NT2/D1 (cell line): ENCODE data around the gene HVCN1.

ENCODE experiments used
- DNase-seq: peaks from one replicate; pipeline ENCODE4 v3.0.0-alpha.2; 2011; ENCODE audit warnings: low read depth, low spot score
- H3K27me3 ChIP-seq: 2 replicates; pipeline ENCODE4 v1.6.0; 2011; ENCODE audit warnings: mild to moderate bottlenecking; ENCODE audit not compliant: insufficient read length, insufficient read depth
- H3K36me3 ChIP-seq: 2 replicates; pipeline ENCODE4 v1.6.1; 2011; ENCODE audit warnings: mild to moderate bottlenecking, low read length, mixed read lengths; ENCODE audit not compliant: insufficient read depth, insufficient read length
- H3K4me1 ChIP-seq: 2 replicates; pipeline ENCODE4 v1.5.1; 2011; ENCODE audit not compliant: insufficient read depth, insufficient read length
- H3K4me3 ChIP-seq: 2 replicates; pipeline ENCODE4 v1.5.1; 2011; ENCODE audit warnings: low read depth; ENCODE audit not compliant: insufficient read length
- H3K9ac ChIP-seq: 2 replicates; pipeline ENCODE4 v1.6.0; 2011; ENCODE audit warnings: low read depth; ENCODE audit not compliant: insufficient read length
- H3K9me3 ChIP-seq: 2 replicates; pipeline ENCODE4 v1.5.1; 2011; ENCODE audit warnings: mild to moderate bottlenecking, low read length; ENCODE audit not compliant: insufficient read depth
- SUZ12 ChIP-seq: IDR thresholded peaks from 2 replicates; pipeline ENCODE4 v1.6.1; 2011; ENCODE audit not compliant: insufficient read length, insufficient read depth; ENCODE audit errors: extremely low read depth
- YY1 ChIP-seq: IDR thresholded peaks from 2 replicates; pipeline ENCODE4 v1.6.1; 2011; ENCODE audit not compliant: insufficient read length, insufficient read depth
- ZNF274 ChIP-seq: IDR thresholded peaks from 2 replicates; pipeline ENCODE4 v1.6.1; 2011; ENCODE audit warnings: mild to moderate bottlenecking, low read depth, low read length

Gene HVCN1

DNA sequence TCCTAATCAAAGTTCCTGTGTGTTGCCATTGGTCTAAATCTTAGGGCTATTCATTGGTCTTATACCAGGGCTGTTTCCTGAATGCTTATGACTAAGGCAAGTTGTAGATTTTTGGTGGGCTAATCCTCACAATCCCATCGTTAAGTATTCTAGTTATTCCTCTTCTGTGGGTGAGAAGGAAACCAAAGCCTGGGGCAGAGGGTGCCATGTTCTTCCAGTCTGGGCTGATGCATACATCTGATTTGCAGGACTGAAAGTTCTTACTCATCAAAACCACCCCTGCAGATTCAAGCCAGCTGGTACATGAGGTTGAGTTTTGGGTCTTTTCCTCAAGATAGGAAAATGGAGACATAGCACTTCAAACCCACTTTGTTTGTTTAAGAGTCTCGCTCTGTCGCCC, 28.1 kb upstream of the HVCN1 start:
- Histone ChIP-seq H3K9me3 (no peaks in the 10 kb centered on the region), H3K4me1 (no peaks in the 10 kb centered on the region), H3K4me3 (no peak overlapping the region), H3K36me3 (peaks cover 50% of the 10 kb centered on the region), H3K27me3 (no peaks in the 10 kb centered on the region), H3K9ac (no peak overlapping the region)
- TF ChIP-seq YY1 (no peak), SUZ12 (no peak), ZNF274 (no peak)
- DNase-seq: no peak

DNA sequence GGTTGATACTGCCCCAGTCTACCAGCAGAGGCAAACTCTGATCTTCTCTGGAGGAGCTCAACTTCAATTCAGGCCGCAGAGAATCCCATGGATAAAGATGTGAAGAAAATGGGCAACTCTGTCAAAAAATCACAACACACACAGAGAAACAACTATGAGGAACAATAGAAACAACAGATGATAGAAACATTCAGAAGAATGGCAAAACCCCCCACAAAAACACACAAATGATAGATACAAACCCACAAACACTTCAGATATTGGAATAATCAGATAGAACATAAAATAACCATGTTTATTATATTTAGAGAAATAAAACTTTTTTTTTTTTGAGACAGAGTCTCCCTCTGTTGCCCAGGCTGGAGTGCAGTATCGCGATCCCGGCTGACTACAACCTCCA, 20.0 kb upstream of the HVCN1 start:
- H3K4me1 ChIP-seq: no peaks in the 10 kb centered on the region
- no peak overlapping the region for H3K9ac ChIP-seq
- H3K4me3 ChIP-seq: no peak overlapping the region
- H3K36me3 ChIP-seq: no peaks in the 10 kb centered on the region
- TF ChIP-seq YY1: no peak
- TF ChIP-seq ZNF274: no peak
- TF ChIP-seq SUZ12: no peak
- no peak for DNase-seq
- H3K9me3 ChIP-seq: no peaks in the 10 kb centered on the region
- H3K27me3 ChIP-seq: no peaks in the 10 kb centered on the region

DNA sequence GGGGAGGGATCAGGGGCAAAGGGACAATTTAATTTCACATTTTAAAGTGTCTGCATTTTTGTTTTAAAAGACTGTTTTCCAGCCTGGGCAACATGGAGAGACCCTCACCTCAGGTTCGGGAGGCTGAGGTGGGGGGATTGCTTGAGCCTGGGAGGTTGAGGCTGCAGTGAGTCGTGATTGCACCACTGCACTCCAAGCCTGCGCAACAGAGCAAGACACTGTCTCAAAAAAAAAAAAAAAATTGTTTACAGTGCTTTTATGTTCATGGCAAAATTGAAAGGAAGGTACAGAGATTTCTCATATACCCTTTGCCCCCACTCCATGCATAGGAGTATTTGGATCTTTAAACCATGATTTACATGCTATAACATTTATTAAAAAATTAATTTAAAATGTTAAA, 16.4 kb upstream of the HVCN1 start:
- DNase-seq: no peak
- Histone ChIP-seq H3K27me3 (no peaks in the 10 kb centered on the region), H3K9ac (no peak overlapping the region), H3K9me3 (no peaks in the 10 kb centered on the region), H3K4me3 (no peak overlapping the region), H3K4me1 (no peaks in the 10 kb centered on the region), H3K36me3 (no peaks in the 10 kb centered on the region)
- TF ChIP-seq YY1: no peak
- no peak for TF ChIP-seq SUZ12
- no peak for TF ChIP-seq ZNF274

DNA sequence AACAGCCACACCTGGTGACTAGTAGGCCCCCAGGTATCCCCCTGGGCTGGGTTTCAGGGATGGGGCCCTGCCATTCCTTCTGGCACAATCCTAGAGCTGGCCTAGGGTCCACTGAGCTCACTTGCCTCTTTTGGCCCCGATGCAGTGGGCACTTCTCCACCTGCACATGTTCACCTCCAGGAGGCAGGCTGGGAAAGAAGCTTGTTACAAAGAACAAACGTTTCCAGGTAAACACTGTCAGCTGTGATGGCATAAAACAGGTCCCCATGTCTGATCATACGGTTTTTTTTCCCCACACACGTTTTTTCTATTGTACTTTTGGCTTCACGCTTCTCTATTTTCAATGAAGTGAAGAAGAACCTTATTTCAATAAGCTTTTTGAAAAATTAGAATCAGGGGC, 15.8 kb upstream of the HVCN1 start:
- Histone ChIP-seq H3K4me3 (no peak overlapping the region), H3K27me3 (no peaks in the 10 kb centered on the region), H3K9ac (no peak overlapping the region), H3K36me3 (no peaks in the 10 kb centered on the region), H3K4me1 (no peaks in the 10 kb centered on the region), H3K9me3 (no peaks in the 10 kb centered on the region)
- no peak for DNase-seq
- TF ChIP-seq YY1: no peak
- TF ChIP-seq SUZ12: no peak
- no peak for TF ChIP-seq ZNF274

DNA sequence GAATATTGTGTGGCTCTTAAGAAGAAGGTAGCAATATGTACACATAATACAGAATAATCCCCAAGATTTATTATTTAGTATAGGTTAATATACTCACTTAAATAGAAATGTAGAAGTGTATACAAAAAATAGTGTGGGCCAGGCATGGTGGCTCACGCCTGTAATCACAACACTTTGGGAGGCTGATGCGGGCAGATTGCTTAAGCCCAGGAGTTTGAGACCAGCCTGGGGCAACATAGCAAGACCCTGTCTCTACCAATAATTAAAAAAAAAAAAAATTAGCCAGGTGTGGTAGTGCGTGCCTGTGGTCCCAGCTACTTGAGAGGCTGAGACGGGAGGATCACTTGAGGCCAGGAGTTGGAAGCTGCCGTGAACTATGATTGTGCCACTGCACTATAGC, 15.3 kb upstream of the HVCN1 start:
- no peaks in the 10 kb centered on the region for H3K27me3 ChIP-seq
- TF ChIP-seq YY1 (no peak), ZNF274 (no peak)
- no peak overlapping the region for H3K4me3 ChIP-seq
- H3K36me3 ChIP-seq: no peaks in the 10 kb centered on the region
- DNase-seq: no peak
- H3K9ac ChIP-seq: no peak overlapping the region
- H3K9me3 ChIP-seq: no peaks in the 10 kb centered on the region
- H3K4me1 ChIP-seq: no peaks in the 10 kb centered on the region

DNA sequence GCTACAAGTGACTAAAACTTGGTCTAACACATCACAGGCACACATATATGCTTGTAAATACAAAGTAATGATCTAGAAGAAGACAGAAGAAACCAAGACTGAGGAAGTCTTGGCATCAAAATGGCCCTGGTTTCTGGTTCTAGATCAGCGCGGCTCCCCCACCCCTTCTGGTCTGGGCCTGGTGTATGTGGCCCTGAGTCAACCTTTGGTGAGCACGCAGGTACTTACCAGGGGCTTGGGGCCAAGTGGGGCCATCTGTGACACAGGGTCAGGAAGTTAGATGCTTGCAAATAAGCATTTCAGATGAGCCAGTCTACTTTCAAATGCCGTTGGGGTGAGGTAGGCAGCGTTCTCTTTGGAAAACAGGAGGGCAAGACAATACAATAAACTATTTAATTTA, 13.2 kb upstream of the HVCN1 start:
- no peaks in the 10 kb centered on the region for H3K9me3 ChIP-seq
- H3K9ac ChIP-seq: no peak overlapping the region
- H3K4me1 ChIP-seq: no peaks in the 10 kb centered on the region
- no peaks in the 10 kb centered on the region for H3K27me3 ChIP-seq
- H3K4me3 ChIP-seq: no peak overlapping the region
- TF ChIP-seq SUZ12: no peak
- TF ChIP-seq YY1: no peak
- no peak for TF ChIP-seq ZNF274
- DNase-seq: no peak
- no peaks in the 10 kb centered on the region for H3K36me3 ChIP-seq

DNA sequence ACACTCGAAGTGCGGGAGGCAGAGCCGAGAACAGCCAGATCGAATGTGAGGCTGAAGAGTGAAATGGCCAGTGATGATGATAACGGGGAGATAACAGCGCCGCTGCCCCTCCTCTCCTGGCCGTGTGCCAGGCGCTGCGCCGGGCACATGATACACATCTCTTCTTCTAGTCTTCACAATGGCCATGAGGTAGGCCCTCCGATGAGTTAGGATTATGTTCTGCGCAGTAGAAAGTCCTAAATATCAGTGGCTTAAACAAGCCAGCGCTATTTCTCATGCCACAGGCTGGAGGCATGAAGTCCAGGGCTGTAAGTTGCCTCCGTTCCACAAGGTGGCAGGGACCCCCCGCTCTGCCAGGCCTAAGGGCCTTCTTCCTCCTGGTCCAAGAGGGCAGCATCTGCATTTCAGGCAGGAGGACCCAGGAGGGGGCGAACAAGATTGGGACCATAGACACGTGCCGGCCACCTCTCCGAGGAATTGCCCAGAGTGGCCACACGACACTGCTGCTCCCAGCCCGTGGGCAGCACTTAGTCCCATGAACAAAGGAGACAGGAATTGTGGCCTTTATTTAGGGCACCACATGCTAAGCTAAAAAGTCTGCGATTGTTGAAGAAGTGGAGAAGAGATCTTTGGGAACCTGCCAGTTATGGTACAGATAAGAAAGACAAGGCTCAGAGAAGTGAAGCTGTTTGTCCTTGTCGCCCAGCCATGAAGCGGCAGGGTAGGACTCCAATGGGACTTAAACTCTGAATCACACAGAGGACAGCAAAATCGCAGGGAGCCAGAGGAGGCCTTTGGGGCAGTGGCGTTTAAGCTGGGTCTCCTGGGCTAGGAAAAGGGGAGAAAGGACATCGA, 10.9 kb upstream of the HVCN1 start:
- no peaks in the 10 kb centered on the region for H3K27me3 ChIP-seq
- no peaks in the 10 kb centered on the region for H3K36me3 ChIP-seq
- no peaks in the 10 kb centered on the region for H3K4me1 ChIP-seq
- no peak overlapping the region for H3K9ac ChIP-seq
- TF ChIP-seq SUZ12 (no peak), ZNF274 (no peak), YY1 (no peak)
- no peak overlapping the region for H3K4me3 ChIP-seq
- DNase-seq: no peak
- no peaks in the 10 kb centered on the region for H3K9me3 ChIP-seq

DNA sequence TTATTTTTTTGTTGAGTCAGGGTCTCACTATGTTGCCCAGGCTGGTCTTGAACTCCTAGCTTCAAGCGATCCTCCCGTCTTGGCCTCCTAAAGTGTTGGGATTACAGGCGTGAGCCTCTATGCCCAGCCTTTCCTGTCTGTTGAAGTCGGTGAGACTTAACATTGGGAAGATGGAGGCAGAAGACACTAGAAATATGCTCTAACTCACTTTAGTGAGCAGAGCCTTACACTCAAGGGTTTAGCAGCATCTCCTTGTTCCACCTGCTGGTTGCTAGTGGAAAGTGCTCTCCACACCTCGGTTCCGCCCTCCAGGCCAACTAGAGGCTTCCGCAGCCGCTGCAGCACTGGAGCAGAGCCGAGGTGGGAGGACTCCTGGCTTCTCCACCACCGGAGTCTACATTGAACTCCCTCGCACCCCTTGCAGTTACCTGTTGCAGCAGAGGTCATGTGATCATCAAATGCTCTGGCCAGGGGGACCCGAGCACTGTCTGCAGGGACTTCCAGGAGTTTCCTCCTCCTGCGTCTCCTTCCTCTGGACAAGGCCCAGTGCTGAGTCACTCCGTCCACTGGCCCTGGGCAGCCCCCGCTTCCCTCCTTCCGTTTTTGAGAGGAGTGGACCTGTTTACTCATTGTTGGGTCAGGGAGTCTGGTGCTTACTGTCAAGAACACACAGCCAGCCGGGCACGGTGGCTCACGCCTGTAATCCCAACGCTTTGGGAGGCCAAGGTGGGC, 9.4 kb upstream of the HVCN1 start:
- Histone ChIP-seq H3K4me1 (no peaks in the 10 kb centered on the region), H3K36me3 (no peaks in the 10 kb centered on the region), H3K27me3 (no peaks in the 10 kb centered on the region), H3K9me3 (no peaks in the 10 kb centered on the region), H3K9ac (no peak overlapping the region), H3K4me3 (no peak overlapping the region)
- TF ChIP-seq SUZ12 (no peak), YY1 (no peak), ZNF274 (no peak)
- peak; percentile 59 for DNase-seq
